Neutrophil (primary cell): Measurements from ENCODE around the gene NFYA.

Experiments
- H3K27ac ChIP-seq: fragments of 200-600 bp; sonication (generic); 2 replicates; pipeline ENCODE4 v1.5.1; 2016; ENCODE audit warnings: mild to moderate bottlenecking, moderate library complexity
- H3K27me3 ChIP-seq: fragments of 200-600 bp; sonication (generic); 2 replicates; pipeline ENCODE4 v1.6.0; 2016; ENCODE audit warnings: mild to moderate bottlenecking
- H3K36me3 ChIP-seq: fragments of 200-600 bp; sonication (generic); 2 replicates; pipeline ENCODE4 v1.5.1; 2017
- H3K4me1 ChIP-seq, 2 experiments: fragments of 200-600 bp in 1 of 2; sonication (generic) in 1 of 2; 1 replicate in 1 of 2; 2 replicates in 1 of 2; pipeline versions ENCODE4 v1.5.1 to v1.6.1; 2013 to 2016; ENCODE audit warnings: low read depth in 1 of 2, low read length in 1 of 2, mild to moderate bottlenecking in 1 of 2, moderate library complexity in 1 of 2; ENCODE audit not compliant: control insufficient read depth in 1 of 2, insufficient read depth in 1 of 2
- H3K4me3 ChIP-seq, 2 experiments: fragments of 200-600 bp in 1 of 2; sonication (generic) in 1 of 2; 1 replicate in 1 of 2; 2 replicates in 1 of 2; pipeline ENCODE4 v1.5.1; 2013 to 2016; ENCODE audit warnings: low read depth in 1 of 2, low read length in 1 of 2, mild to moderate bottlenecking in 1 of 2, moderate library complexity in 1 of 2
- H3K9me3 ChIP-seq: fragments of 200-600 bp; sonication (generic); 2 replicates; pipeline ENCODE4 v1.5.1; 2016
- TF ChIP-seq, protein P1 (sequence below): fragments of 200-600 bp; sonication (generic); IDR thresholded peaks from 2 replicates; pipeline ENCODE4 v1.5.1; 2016; ENCODE audit warnings: antibody characterized with exemption

NFYA gene

DNA sequence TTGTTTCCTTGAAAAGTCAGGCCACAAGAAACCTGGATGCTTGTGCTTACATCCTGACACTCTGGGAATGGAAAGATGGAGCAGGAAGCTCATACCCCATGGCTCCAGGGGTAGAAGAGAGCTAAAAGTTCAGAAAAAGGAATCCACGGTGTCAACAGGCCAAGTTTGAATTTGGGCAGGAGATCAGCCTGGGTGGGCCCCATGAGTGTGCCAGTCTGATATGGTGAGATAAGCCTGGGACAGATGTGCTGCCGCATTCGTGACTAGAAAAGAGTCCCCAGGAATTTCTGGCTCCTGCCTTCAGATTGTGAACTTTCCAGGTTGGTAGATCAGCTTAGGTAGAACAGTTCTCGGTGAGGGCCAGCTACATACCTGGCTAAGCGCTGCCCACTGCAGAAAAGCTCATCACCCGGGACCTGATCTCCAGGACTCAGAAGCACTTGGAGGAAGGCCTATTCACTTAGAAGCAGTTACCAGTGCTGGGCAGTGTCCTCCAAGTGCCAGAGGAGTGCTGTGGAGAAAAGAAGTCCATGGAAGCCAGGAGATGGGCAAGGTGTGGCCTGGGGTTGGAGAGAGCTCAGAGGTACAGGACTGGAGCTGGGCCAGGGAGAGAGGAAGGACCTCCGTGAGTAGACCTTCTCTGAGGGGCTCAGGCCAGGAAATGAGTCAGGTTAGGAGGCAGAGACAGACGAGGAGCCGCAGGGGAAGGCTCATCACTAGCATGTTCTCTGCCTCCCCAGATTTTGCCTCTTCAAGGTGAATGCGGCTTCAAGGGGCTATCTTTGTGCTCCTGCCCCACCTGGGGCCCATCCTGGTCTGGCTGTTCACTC, 30.3 kb upstream of the NFYA start, which contains the start of gene TSPO2:
TSS of gene TSPO2 (plus strand) at position 242 of the 830 bp plus-strand sequence. CDS start at position 761, 519 bp downstream.
- Histone ChIP-seq H3K27ac (no peak within 1 kb of the TSS), H3K36me3 (no peaks in the 10 kb centered on the region)
- TF ChIP-seq, protein P1, sequence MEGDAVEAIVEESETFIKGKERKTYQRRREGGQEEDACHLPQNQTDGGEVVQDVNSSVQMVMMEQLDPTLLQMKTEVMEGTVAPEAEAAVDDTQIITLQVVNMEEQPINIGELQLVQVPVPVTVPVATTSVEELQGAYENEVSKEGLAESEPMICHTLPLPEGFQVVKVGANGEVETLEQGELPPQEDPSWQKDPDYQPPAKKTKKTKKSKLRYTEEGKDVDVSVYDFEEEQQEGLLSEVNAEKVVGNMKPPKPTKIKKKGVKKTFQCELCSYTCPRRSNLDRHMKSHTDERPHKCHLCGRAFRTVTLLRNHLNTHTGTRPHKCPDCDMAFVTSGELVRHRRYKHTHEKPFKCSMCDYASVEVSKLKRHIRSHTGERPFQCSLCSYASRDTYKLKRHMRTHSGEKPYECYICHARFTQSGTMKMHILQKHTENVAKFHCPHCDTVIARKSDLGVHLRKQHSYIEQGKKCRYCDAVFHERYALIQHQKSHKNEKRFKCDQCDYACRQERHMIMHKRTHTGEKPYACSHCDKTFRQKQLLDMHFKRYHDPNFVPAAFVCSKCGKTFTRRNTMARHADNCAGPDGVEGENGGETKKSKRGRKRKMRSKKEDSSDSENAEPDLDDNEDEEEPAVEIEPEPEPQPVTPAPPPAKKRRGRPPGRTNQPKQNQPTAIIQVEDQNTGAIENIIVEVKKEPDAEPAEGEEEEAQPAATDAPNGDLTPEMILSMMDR: no peak

DNA sequence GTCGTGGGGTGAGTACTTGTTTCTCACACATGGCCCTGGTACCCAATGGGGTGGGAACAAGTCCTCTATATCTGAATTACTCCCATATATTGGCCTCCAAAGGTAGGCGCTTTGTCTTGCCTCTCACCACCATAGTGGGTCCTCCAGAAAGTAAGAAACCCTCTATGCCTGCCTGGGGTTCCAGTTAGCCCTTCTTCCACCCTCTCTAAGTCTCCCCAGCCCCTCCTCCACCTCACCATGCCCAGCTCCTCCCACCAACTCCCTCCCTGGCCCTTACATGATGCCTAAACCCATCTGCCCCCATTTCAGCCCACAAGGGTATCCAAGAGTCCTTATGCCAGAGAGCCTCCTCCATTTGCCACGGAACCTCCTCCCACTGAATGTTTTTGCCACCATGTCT, 29.6 kb upstream of the NFYA start:
- TF ChIP-seq, protein P1: no peak
- Histone ChIP-seq H3K27ac (no peak overlapping the region), H3K4me3 (no peak overlapping the region), H3K9me3 (no peaks in the 10 kb centered on the region), H3K4me1 (no peaks in the 10 kb centered on the region), H3K27me3 (no peaks in the 10 kb centered on the region), H3K36me3 (no peaks in the 10 kb centered on the region)

More for the DNA sequence above, 30.3 kb upstream of the NFYA start, which contains the start of gene TSPO2:
- no peaks in the 10 kb centered on the region for H3K27me3 ChIP-seq
- no peaks in the 10 kb centered on the region for H3K9me3 ChIP-seq
- H3K4me1 ChIP-seq: no peaks in the 10 kb centered on the region
- no peak within 1 kb of the TSS for H3K4me3 ChIP-seq

DNA sequence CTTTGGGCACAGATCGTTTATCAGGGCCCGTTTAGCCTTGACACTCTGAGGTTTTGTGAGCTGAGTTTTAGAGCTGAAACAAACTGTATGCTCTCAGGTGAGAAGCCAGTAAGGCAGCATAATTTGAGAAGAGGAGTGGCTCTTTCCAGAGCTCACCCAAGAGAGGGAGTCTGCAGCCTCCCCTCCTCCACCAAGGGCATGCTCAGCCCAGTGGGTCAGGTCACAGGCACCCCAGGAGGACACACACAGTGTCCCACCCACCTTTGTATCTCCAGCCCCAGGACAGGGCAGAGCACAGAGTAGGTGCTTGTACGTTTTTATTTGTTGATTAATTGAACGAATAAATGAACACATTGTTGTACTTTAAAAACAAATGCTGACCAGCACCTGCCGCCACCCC, 27.1 kb upstream of the NFYA start:
- TF ChIP-seq, protein P1: no peak
- Histone ChIP-seq H3K9me3 (no peaks in the 10 kb centered on the region), H3K27me3 (no peaks in the 10 kb centered on the region), H3K27ac (no peak overlapping the region), H3K4me1 (no peaks in the 10 kb centered on the region), H3K4me3 (no peak overlapping the region), H3K36me3 (no peaks in the 10 kb centered on the region)

DNA sequence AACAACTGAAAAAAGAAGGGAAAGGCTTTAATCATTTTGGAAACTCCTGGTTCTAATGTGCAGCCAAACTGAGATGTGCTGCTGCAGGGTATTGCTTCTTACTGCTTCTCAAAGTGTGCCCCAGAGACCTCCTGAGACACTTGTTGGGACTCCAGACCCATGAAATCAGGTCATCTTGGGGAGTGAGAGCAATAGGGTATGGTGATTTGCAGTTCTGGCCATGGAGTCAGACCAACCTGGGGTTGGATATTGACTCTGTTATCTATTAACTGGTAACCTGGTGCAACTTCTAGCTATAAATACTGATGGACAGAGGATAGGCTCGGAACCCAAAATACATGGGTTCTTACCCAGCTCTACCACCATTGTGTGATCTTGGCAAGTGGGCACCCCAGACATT, 26.7 kb upstream of the NFYA start:
- Histone ChIP-seq H3K27me3 (no peaks in the 10 kb centered on the region), H3K27ac (no peak overlapping the region), H3K36me3 (no peaks in the 10 kb centered on the region), H3K9me3 (no peaks in the 10 kb centered on the region), H3K4me3 (no peak overlapping the region), H3K4me1 (no peaks in the 10 kb centered on the region)
- TF ChIP-seq, protein P1: no peak

DNA sequence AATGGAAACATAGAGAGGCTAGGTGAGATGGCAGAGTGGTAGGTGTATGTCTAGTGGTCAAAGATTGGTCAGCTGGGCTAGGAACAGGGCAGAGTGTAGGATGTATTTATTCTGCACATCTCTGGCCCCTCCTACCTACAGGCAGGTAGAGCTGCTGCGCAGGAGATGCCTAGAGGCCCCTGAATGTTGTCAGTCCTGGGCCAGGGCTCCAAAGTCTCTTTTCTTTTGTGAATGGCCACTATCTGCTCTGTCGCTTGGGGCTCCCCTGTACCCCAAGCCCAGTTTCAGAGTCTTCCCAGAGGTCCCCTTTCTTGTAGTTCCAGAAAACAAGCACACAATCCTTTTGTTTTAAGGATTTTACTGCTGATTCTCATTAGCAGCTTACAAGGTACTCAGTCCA, 25.5 kb upstream of the NFYA start:
- Histone ChIP-seq H3K36me3 (no peaks in the 10 kb centered on the region), H3K4me3 (no peak overlapping the region), H3K9me3 (no peaks in the 10 kb centered on the region), H3K27ac (no peak overlapping the region), H3K4me1 (peaks cover 9 to 11% of the 10 kb centered on the region in 2 experiments), H3K27me3 (no peaks in the 10 kb centered on the region)
- TF ChIP-seq, protein P1: no peak
